Effector memory CD4-positive, alpha-beta T cell (primary cell): ENCODE measurements around the gene APBB3.
"Not testable (repeated sequence)": the region's sequence is repeated elsewhere in the genome, so short reads cannot be mapped to it uniquely, and the experiment has no call there.

ENCODE experiments used
- DNase-seq, 3 donors: peaks; one replicate each; pipeline ENCODE4 v3.0.0-alpha.2; 2020
- H3K27ac ChIP-seq: 2 replicates; pipeline ENCODE4 v1.7.0; 2013; ENCODE audit warnings: mild to moderate bottlenecking, low read length, moderate library complexity; ENCODE audit not compliant: insufficient read depth, poor library complexity, severe bottlenecking
- H3K27me3 ChIP-seq: replicated peaks from 2 replicates; pipeline ENCODE4 v1.7.0; 2013; ENCODE audit warnings: mild to moderate bottlenecking, low read length; ENCODE audit not compliant: insufficient read depth, control insufficient read depth, poor library complexity, severe bottlenecking
- H3K36me3 ChIP-seq: 2 replicates; pipeline ENCODE4 v1.7.0; 2013; ENCODE audit warnings: mild to moderate bottlenecking, low read length, moderate library complexity; ENCODE audit not compliant: control insufficient read depth, insufficient read depth
- H3K4me1 ChIP-seq: 2 replicates; pipeline ENCODE4 v1.7.0; 2013; ENCODE audit warnings: low read length, mild to moderate bottlenecking; ENCODE audit not compliant: control insufficient read depth, insufficient read depth, poor library complexity, severe bottlenecking
- H3K4me3 ChIP-seq: 2 replicates; pipeline ENCODE4 v1.7.0; 2013; ENCODE audit warnings: low read length, low read depth, mild to moderate bottlenecking; ENCODE audit not compliant: insufficient read depth, poor library complexity, severe bottlenecking
- H3K9me3 ChIP-seq: 2 replicates; pipeline ENCODE4 v1.7.0; 2013; ENCODE audit warnings: mild to moderate bottlenecking, low read length, moderate library complexity; ENCODE audit not compliant: control insufficient read depth

Gene APBB3

DNA sequence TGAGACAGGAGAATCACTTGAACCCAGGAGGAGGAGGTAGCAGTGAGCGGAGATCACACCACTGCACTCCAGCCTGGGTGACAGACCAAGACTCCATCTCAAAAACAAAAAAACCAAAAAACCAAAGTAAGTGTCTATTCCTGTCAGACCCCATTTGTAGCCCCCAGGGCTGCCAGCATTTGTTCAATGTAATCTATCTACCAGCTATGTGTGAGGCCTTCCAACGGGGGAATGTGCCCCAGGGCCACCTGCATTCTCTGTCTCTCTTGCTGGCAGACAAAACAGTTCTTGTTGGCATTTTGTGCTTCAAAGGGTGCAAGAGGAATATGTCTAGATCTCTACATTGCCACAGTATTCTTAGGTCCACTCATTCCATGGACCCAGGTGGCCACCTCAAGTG is 34.4 kb upstream of the APBB3 start:
- Histone ChIP-seq H3K27me3 (no peaks in the 10 kb centered on the region), H3K4me1 (no peaks in the 10 kb centered on the region)

DNA sequence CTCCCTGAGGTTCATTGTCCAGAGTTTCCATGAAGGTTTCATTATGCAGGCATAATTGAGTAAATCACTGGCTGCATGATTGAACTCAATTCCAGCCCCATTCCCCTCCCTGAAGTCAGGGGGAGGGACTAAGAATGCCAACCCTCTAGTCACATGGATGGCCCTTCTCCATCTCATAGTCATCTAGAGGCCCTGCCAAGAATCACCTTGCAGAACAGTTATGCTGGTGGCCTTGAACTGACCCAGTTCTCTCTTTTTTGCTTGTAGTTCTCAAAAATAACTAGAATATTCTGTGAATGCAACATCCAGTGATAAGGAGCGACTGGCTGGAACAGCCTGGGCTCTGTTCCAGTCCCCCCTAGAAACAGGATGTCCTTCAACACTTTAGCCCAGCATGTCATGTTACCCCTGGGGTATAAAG is 31.9 kb upstream of the APBB3 start:
- DNase-seq = no peak
- no peak overlapping the region for H3K4me3 ChIP-seq
- no peaks in the 10 kb centered on the region for H3K27me3 ChIP-seq
- no peaks in the 10 kb centered on the region for H3K9me3 ChIP-seq
- H3K36me3 ChIP-seq = no peaks in the 10 kb centered on the region
- H3K27ac ChIP-seq = no peak overlapping the region
- H3K4me1 ChIP-seq = no peaks in the 10 kb centered on the region

More for the DNA sequence above, 34.4 kb upstream of the APBB3 start:
- Histone ChIP-seq H3K4me3 (no peak overlapping the region), H3K27ac (no peak overlapping the region), H3K9me3 (no peaks in the 10 kb centered on the region), H3K36me3 (no peaks in the 10 kb centered on the region)
- no peak for DNase-seq

DNA sequence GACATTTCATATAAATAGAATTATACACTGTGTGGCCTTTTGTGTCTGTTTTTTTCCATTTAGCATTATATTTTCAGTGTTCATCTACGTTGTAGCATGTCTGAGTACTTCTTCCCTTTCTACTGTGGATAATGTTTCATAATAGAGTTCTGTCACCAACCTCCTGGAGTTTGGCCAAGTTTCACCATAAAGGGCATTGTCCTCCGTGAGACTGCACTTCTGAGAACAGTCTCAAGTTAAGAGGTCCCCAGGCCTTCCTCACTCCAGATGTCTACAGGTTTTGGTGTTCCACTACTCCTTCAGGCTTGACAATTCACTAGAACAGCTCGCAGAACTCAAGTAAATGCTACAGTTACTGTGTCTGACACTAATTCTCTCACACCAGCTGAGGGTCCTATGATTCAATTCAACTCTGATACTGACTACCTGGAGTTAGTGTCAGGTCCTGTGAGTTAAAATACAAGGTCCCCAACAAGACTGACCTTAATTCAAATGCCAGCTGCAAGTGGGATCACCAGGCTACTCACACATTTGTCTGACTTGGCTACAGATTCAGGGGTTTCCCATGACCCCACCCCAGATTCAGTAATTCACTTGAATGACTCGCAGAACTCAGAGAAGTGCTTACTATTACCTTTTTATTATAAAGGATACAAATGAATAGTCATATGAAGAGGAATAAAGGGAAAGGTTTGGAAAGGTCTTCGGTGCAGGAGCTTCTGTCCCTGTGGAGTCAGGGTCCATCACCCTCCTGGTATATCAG is 31.3 kb upstream of the APBB3 start:
- Histone ChIP-seq H3K27ac (no peak overlapping the region), H3K9me3 (no peaks in the 10 kb centered on the region), H3K36me3 (no peaks in the 10 kb centered on the region), H3K4me3 (no peak overlapping the region), H3K27me3 (no peaks in the 10 kb centered on the region), H3K4me1 (no peaks in the 10 kb centered on the region)
- DNase-seq = no peak

DNA sequence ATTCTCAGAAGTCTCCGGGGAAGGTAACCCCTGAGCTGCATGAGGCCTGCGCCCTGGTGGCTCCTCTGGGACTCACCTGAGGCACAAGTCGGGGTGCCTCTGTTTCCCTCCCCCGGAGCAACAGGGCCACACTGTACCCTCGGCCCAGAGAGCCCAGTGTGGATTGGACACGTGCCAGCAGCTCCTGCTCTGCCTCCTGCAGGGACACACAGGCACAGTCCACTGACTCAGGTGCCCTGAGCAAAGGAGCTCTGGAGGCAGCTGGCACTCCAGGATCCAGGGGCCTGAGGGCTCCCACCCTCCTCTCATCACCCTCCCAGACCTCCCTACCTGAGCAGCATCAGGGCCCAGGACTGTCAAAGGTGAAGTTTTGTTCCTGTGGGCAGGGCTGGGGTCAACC is 29.8 kb upstream of the APBB3 start:
- Histone ChIP-seq H3K4me3 (no peak overlapping the region), H3K36me3 (no peaks in the 10 kb centered on the region), H3K9me3 (no peaks in the 10 kb centered on the region), H3K27me3 (no peaks in the 10 kb centered on the region), H3K4me1 (no peaks in the 10 kb centered on the region), H3K27ac (no peak overlapping the region)
- no peak for DNase-seq

DNA sequence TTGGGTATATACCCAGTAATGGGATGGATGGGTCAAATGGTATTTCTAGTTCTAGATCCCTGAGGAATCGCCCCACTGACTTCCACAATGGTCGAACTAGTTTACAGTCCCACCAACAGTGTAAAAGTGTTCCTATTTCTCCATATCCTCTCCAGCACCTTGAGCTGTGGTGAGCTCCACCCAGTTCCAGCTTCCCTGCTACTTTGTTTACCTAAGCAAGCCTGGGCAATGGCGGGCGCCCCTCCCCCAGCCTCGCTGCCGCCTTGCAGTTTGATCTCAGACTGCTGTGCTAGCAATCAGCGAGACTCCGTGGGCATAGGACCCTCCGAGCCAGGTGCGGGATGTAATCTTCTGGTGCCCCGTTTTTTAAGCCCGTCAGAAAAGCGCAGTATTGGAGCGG is 28.7 kb upstream of the APBB3 start:
- H3K9me3 ChIP-seq, H3K4me1 ChIP-seq, H3K4me3 ChIP-seq, H3K27me3 ChIP-seq, H3K27ac ChIP-seq, H3K36me3 ChIP-seq, DNase-seq: not testable (repeated sequence)

DNA sequence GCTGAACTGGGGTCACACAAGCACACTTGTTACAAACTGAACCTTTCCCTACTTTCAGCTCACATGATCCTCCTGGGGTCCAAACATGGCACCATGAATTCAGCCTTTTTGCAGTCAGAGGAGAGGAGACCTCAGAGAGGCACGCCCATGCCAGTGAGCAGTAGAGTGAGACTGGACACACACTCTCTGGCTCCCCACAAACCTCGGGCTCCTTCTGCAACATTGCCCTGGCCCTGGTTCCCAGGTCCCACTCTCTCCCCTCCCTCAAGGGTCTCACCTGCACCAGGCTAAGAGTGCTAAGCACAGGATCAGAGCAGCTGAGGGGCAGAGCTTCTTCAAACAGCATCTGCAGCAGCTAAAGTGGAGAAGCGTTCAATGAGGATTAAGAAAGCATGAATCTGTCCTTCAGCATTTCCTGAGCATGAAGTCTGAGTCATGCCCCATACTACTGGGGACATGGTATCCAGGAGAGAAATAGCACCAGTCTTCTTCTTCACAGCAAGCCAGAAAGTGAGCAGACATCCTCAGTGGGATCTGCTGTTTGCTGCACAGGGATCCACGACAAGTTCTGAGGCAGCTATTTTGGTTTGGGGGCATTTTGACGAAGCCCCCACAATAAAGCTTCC is 27.5 kb upstream of the APBB3 start:
- H3K4me3 ChIP-seq = no peak overlapping the region
- H3K27me3 ChIP-seq = no peaks in the 10 kb centered on the region
- DNase-seq = no peak
- no peaks in the 10 kb centered on the region for H3K4me1 ChIP-seq
- H3K36me3 ChIP-seq = no peaks in the 10 kb centered on the region
- H3K27ac ChIP-seq = no peak overlapping the region
- H3K9me3 ChIP-seq = no peaks in the 10 kb centered on the region

DNA sequence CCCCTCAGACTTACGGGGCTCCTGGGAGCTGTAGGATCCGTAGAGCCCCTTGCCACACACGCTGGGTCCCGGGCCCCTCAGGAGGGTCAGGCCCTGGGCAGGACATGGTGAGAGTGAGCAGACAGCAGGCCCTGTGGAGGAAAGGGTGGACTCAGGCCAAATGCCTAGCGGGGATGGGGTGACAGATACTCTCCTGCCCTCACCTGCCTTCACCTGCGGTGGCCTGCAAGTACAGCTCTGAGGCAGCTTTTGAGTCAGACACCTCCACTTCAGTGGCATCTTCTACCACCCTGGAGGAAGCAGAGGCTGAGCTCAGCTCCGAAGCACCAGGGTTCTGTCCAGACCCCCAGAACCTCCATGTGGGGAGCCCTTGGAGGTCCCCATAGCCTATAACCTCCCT is 26.5 kb upstream of the APBB3 start:
- Histone ChIP-seq H3K4me3 (no peak overlapping the region), H3K9me3 (no peaks in the 10 kb centered on the region), H3K36me3 (no peaks in the 10 kb centered on the region), H3K27ac (no peak overlapping the region), H3K27me3 (no peaks in the 10 kb centered on the region), H3K4me1 (no peaks in the 10 kb centered on the region)
- no peak for DNase-seq

DNA sequence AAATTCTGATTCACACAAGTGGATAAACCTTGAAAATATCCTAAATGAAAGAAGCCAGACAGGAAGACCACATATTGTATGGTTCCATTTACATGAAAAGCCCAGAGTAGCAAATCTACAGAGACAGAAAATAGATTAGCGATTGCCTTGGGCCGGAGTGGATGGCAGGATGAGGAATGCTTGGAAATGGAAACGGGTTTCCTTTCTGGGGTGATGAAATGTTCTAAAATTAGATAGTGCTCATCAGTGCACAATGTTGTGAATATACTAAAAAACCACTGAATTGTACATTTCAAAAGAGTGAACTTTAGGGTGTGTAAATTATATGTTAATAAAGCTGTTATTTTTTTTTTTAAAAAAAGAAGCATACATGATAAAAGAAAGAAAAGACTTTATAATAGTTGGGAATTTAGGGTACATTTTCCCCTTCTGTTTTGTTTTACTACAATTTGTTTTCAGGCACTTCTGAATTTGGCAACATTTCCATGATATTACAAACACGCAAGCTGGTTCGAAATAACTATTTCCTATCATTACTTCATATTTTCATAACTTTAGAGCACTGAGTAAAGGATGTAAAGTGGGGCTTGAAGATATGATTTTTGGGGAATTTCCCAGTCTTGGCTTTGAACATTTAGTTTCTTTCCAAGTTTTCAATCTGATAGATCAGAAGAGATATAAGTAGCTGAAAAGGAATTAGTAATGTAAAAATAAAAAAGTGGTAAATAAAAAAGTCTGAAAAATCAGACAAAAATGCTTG is 24.1 kb upstream of the APBB3 start:
- H3K27ac ChIP-seq = no peak overlapping the region
- H3K4me3 ChIP-seq = no peak overlapping the region
- no peaks in the 10 kb centered on the region for H3K36me3 ChIP-seq
- no peaks in the 10 kb centered on the region for H3K27me3 ChIP-seq
- no peaks in the 10 kb centered on the region for H3K9me3 ChIP-seq
- no peaks in the 10 kb centered on the region for H3K4me1 ChIP-seq
- DNase-seq = no peak

DNA sequence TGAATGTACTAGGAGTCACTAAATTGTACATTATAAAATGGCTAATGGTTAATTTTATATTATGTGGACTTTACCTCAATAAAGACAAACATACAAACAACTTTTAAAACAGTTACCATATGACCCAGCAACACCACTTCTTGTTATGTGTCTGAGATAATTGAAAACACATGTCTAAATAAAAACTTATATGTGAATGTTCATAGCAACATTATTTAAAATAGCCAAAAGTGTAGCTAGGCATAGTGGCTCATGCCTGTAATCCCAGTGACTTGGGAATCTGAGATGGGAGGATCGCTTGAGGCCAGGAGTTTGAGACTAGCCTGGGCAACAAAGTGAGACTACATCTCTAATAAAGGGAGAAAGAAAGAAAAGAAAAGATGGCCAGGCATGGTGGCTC is 23.1 kb upstream of the APBB3 start:
- Histone ChIP-seq H3K27ac (no peak overlapping the region), H3K36me3 (no peaks in the 10 kb centered on the region), H3K27me3 (no peaks in the 10 kb centered on the region), H3K4me3 (no peak overlapping the region), H3K4me1 (no peaks in the 10 kb centered on the region), H3K9me3 (no peaks in the 10 kb centered on the region)
- DNase-seq = no peak

DNA sequence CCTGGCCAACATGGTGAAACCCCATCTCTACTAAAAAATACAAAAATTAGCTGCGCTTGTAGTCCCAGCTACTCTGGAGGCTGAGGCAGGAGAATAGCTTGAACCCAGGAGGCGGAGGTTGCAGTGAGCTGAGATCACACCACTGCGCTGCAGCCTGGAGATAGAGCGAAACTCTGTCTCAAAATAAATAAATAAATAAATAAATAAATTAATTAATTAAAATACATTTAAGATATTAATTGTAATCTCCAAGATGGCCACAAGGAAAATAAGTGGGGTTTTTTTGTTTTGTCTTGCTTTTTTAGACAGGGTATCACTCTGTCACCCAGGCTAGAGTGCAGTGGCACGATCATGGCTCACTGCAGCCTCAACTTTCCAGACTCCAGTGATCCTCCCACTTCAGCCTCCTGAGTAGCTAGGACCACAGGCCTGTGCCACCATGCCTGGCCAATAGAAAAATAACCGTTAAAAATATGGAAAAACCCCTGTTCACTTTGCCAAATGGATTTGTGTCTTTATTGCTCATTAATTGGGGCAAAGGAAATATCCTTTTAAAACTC is 14.9 kb upstream of the APBB3 start:
- H3K27ac ChIP-seq, H3K4me3 ChIP-seq, H3K4me1 ChIP-seq, H3K27me3 ChIP-seq, DNase-seq, H3K9me3 ChIP-seq, H3K36me3 ChIP-seq: not testable (repeated sequence)
